A673 (cell line): ENCODE measurements around the gene CD93.

Experiments used
- EZH2 ChIP-seq: fragments of 200-600 bp; sonication (generic); IDR thresholded peaks from 2 replicates; pipeline ENCODE4 v1.6.1; 2017; ENCODE audit warnings: borderline replicate concordance, low read depth, mild to moderate bottlenecking, mixed read lengths, antibody characterized with exemption, low read length; ENCODE audit not compliant: poor library complexity, severe bottlenecking
- TF ChIP-seq, protein P1 (sequence below): fragments of 300-800, 200-600 bp; sonication (generic); conservative IDR thresholded peaks from 2 replicates; pipeline ENCODE4 v1.5.1; 2017; ENCODE audit warnings: low read depth, mild to moderate bottlenecking, antibody characterized with exemption, low read length, moderate library complexity, mixed read lengths

DNA sequence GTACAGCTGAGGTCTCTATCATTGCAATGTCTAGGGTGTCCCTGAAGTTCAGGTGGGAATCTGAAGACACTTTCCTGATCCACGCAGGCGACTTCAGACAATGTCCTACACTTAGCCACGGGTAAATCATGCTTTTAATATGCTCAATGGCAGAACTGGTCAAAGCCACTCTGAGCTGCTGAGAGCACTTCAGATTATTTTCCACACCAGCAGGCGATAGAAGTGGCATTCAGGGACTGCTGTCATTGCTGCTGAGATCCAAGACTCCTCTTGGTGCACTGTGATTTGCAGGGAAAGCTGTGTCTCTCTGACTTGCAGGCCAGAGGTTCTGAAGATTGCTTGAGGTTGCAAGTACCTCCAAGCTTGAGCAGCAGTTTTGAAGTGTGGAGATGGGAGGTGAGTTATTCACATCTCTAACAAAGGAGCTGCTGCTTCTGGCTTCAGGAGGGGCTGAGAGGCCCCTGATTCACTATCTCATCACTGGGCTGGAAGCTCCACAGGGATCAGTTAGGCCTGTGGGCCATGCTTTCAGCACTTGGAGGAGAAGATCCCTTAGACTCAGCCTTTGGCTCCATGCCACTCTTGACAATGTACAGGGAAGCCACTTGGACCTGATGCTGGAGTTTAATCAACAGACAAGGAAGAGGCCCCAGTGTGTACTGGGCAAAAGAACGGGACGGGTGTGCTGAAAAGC, 53.9 kb downstream of the CD93 start:
- TF ChIP-seq, protein P1, sequence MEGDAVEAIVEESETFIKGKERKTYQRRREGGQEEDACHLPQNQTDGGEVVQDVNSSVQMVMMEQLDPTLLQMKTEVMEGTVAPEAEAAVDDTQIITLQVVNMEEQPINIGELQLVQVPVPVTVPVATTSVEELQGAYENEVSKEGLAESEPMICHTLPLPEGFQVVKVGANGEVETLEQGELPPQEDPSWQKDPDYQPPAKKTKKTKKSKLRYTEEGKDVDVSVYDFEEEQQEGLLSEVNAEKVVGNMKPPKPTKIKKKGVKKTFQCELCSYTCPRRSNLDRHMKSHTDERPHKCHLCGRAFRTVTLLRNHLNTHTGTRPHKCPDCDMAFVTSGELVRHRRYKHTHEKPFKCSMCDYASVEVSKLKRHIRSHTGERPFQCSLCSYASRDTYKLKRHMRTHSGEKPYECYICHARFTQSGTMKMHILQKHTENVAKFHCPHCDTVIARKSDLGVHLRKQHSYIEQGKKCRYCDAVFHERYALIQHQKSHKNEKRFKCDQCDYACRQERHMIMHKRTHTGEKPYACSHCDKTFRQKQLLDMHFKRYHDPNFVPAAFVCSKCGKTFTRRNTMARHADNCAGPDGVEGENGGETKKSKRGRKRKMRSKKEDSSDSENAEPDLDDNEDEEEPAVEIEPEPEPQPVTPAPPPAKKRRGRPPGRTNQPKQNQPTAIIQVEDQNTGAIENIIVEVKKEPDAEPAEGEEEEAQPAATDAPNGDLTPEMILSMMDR = no peak
- TF ChIP-seq EZH2 = no peak
